Activated T-helper 17 cell treated with anti-CD3 and anti-CD28 coated beads, Interleukin-2, amount 50 U/mL, for 72 hours (primary cell): Measurements from ENCODE around the gene TMEM256. TPM values are rescaled to one million over a fixed set of nuclear protein-coding genes. Genes with fewer than 3 reads are reported as not detected.

Experiments used
- ATAC-seq: fragments of 150-1000 bp; cut with Tn5 transposase; replicated peaks from 2 replicates; pipeline ENCODE4 v1.10.0; 2021; ENCODE audit warnings: mild to moderate bottlenecking, moderate library complexity
- H3K27ac Mint-ChIP-seq: one replicate; pipeline ENCODE4 v1.8.0; 2022; ENCODE audit warnings: mixed read lengths
- H3K27me3 Mint-ChIP-seq: one replicate; pipeline ENCODE4 v1.8.0; 2022; ENCODE audit warnings: mixed read lengths
- H3K36me3 Mint-ChIP-seq: one replicate; pipeline ENCODE4 v1.8.0; 2022; ENCODE audit warnings: low read depth, mild to moderate bottlenecking, mixed read lengths
- H3K4me1 Mint-ChIP-seq: one replicate; pipeline ENCODE4 v1.8.0; 2022; ENCODE audit warnings: mixed read lengths
- H3K4me3 Mint-ChIP-seq: one replicate; pipeline ENCODE4 v1.8.0; 2022; ENCODE audit warnings: mild to moderate bottlenecking, mixed read lengths
- H3K9me3 Mint-ChIP-seq: one replicate; pipeline ENCODE4 v1.8.0; 2022; ENCODE audit warnings: mixed read lengths
- total RNA-seq, 2 donors: library from RNA; stranded (reverse); gene quantifications; one replicate each; pipeline ENCODE4 v1.2.3, GENCODE V29; 2022

The TMEM256 gene
- total RNA-seq = 10 to 100 TPM; 64.1 to 69.7 TPM

- H3K4me1 Mint-ChIP-seq = peaks cover 13% of the 10 kb centered on the region
- peaks cover 4% of the 10 kb centered on the region for H3K27me3 Mint-ChIP-seq
- H3K4me3 Mint-ChIP-seq = peak within 1 kb of the TSS; percentile 86
- H3K27ac Mint-ChIP-seq = peak within 1 kb of the TSS; percentile 92
- H3K36me3 Mint-ChIP-seq = no peaks in the 10 kb centered on the region
- H3K9me3 Mint-ChIP-seq = no peaks in the 10 kb centered on the region
- peak; percentile 94 for ATAC-seq
Observed at GRCh38 chr17:7403977-7404736, at the start of gene TMEM256. Gene TMEM256 (minus strand): TSS chr17:7404097. CDS start chr17:7404084, 13 bp downstream.

GRCh38 chr17:7448461-7448860 lies 44.6 kb upstream of the TMEM256 start:
- Mint-ChIP-seq H3K27ac (no peak overlapping the region), H3K27me3 (peaks cover 33% of the 10 kb centered on the region), H3K36me3 (peaks cover 7% of the 10 kb centered on the region), H3K4me3 (no peak overlapping the region), H3K9me3 (no peaks in the 10 kb centered on the region), H3K4me1 (peaks cover 6% of the 10 kb centered on the region)
- no peak for ATAC-seq

- peaks cover 9% of the 10 kb centered on the region for H3K36me3 Mint-ChIP-seq
- H3K9me3 Mint-ChIP-seq = no peaks in the 10 kb centered on the region
- peaks cover 46% of the 10 kb centered on the region for H3K27me3 Mint-ChIP-seq
- peaks cover 6% of the 10 kb centered on the region for H3K4me1 Mint-ChIP-seq
- H3K4me3 Mint-ChIP-seq = peak overlapping the region; percentile 69
- ATAC-seq = peak; percentile 54
- H3K27ac Mint-ChIP-seq = no peak overlapping the region
Observed at GRCh38 chr17:7445619-7445968, 41.7 kb upstream of the TMEM256 start.

GRCh38 chr17:7444682-7445618 lies 41.1 kb upstream of the TMEM256 start, which contains the start of gene CHRNB1:
Gene CHRNB1 (plus strand): TSS chr17:7445061. CDS start chr17:7445128, 67 bp downstream.
- H3K4me1 Mint-ChIP-seq = peaks cover 10% of the 10 kb centered on the region
- peak within 1 kb of the TSS; percentile 69 for H3K4me3 Mint-ChIP-seq
- no peak within 1 kb of the TSS for H3K27ac Mint-ChIP-seq
- no peaks in the 10 kb centered on the region for H3K9me3 Mint-ChIP-seq
- ATAC-seq = peak; percentile 53
- peaks cover 15% of the 10 kb centered on the region for H3K36me3 Mint-ChIP-seq
- peaks cover 51% of the 10 kb centered on the region for H3K27me3 Mint-ChIP-seq

GRCh38 chr17:7443499-7444485 lies 39.9 kb upstream of the TMEM256 start:
- H3K4me3 Mint-ChIP-seq = peak overlapping the region; percentile 69
- peaks cover 22% of the 10 kb centered on the region for H3K36me3 Mint-ChIP-seq
- no peaks in the 10 kb centered on the region for H3K9me3 Mint-ChIP-seq
- peaks cover 55% of the 10 kb centered on the region for H3K27me3 Mint-ChIP-seq
- H3K27ac Mint-ChIP-seq = peak overlapping the region; percentile 47
- ATAC-seq = no peak
- peaks cover 13% of the 10 kb centered on the region for H3K4me1 Mint-ChIP-seq

- H3K36me3 Mint-ChIP-seq = peaks cover 37% of the 10 kb centered on the region
- no peak for ATAC-seq
- H3K27ac Mint-ChIP-seq = no peak overlapping the region
- peaks cover 51% of the 10 kb centered on the region for H3K27me3 Mint-ChIP-seq
- H3K4me1 Mint-ChIP-seq = peaks cover 24% of the 10 kb centered on the region
- no peak overlapping the region for H3K4me3 Mint-ChIP-seq
- H3K9me3 Mint-ChIP-seq = no peaks in the 10 kb centered on the region
Observed at GRCh38 chr17:7442142-7442541, 38.2 kb upstream of the TMEM256 start.

- Mint-ChIP-seq H3K4me3 (peak overlapping the region; percentile 95), H3K4me1 (peaks cover 24% of the 10 kb centered on the region), H3K36me3 (peaks cover 45% of the 10 kb centered on the region), H3K9me3 (no peaks in the 10 kb centered on the region), H3K27ac (no peak overlapping the region), H3K27me3 (peaks cover 48% of the 10 kb centered on the region)
- no peak for ATAC-seq
Observed at GRCh38 chr17:7441266-7441665, 37.4 kb upstream of the TMEM256 start.

GRCh38 chr17:7440834-7441195 lies 36.9 kb upstream of the TMEM256 start:
- Mint-ChIP-seq H3K9me3 (no peaks in the 10 kb centered on the region), H3K27me3 (peaks cover 44% of the 10 kb centered on the region), H3K36me3 (peaks cover 47% of the 10 kb centered on the region), H3K4me3 (peak overlapping the region; percentile 95), H3K4me1 (peaks cover 23% of the 10 kb centered on the region), H3K27ac (peak overlapping the region; percentile 84)
- ATAC-seq = peak; percentile 19

- no peaks in the 10 kb centered on the region for H3K9me3 Mint-ChIP-seq
- H3K27ac Mint-ChIP-seq = peak overlapping the region; percentile 84
Observed at GRCh38 chr17:7440113-7440833, 36.4 kb upstream of the TMEM256 start.

GRCh38 chr17:7439462-7440112 lies 35.7 kb upstream of the TMEM256 start, which contains the start of gene FGF11:
Gene FGF11 (plus strand): TSS chr17:7439512. CDS start chr17:7439621, 109 bp downstream.
- Mint-ChIP-seq H3K36me3 (peaks cover 47% of the 10 kb centered on the region), H3K27me3 (peaks cover 36% of the 10 kb centered on the region), H3K4me3 (peak within 1 kb of the TSS; percentile 95), H3K4me1 (peaks cover 18% of the 10 kb centered on the region), H3K27ac (peak within 1 kb of the TSS; percentile 84), H3K9me3 (no peaks in the 10 kb centered on the region)
- ATAC-seq = no peak

More at GRCh38 chr17:7440113-7440833, 36.4 kb upstream of the TMEM256 start:
- H3K4me1 Mint-ChIP-seq = peaks cover 18% of the 10 kb centered on the region
- H3K27me3 Mint-ChIP-seq = peaks cover 39% of the 10 kb centered on the region
- H3K4me3 Mint-ChIP-seq = peak overlapping the region; percentile 95
- H3K36me3 Mint-ChIP-seq = peaks cover 45% of the 10 kb centered on the region
- no peak for ATAC-seq

- H3K4me1 Mint-ChIP-seq = peaks cover 18% of the 10 kb centered on the region
- no peak for ATAC-seq
- peaks cover 47% of the 10 kb centered on the region for H3K36me3 Mint-ChIP-seq
- H3K9me3 Mint-ChIP-seq = no peaks in the 10 kb centered on the region
- H3K4me3 Mint-ChIP-seq = peak overlapping the region; percentile 95
- H3K27me3 Mint-ChIP-seq = peaks cover 30% of the 10 kb centered on the region
- peak overlapping the region; percentile 78 for H3K27ac Mint-ChIP-seq
Observed at GRCh38 chr17:7438656-7439460, 35.0 kb upstream of the TMEM256 start.

- Mint-ChIP-seq H3K27ac (peak overlapping the region; percentile 78), H3K27me3 (peaks cover 22% of the 10 kb centered on the region), H3K4me3 (peak overlapping the region; percentile 95), H3K9me3 (no peaks in the 10 kb centered on the region), H3K4me1 (peaks cover 18% of the 10 kb centered on the region), H3K36me3 (peaks cover 47% of the 10 kb centered on the region)
- no peak for ATAC-seq
Observed at GRCh38 chr17:7437950-7438614, 34.2 kb upstream of the TMEM256 start.
